Measurements from ENCODE around the gene CAPN14.

- TF ChIP-seq, protein P1, sequence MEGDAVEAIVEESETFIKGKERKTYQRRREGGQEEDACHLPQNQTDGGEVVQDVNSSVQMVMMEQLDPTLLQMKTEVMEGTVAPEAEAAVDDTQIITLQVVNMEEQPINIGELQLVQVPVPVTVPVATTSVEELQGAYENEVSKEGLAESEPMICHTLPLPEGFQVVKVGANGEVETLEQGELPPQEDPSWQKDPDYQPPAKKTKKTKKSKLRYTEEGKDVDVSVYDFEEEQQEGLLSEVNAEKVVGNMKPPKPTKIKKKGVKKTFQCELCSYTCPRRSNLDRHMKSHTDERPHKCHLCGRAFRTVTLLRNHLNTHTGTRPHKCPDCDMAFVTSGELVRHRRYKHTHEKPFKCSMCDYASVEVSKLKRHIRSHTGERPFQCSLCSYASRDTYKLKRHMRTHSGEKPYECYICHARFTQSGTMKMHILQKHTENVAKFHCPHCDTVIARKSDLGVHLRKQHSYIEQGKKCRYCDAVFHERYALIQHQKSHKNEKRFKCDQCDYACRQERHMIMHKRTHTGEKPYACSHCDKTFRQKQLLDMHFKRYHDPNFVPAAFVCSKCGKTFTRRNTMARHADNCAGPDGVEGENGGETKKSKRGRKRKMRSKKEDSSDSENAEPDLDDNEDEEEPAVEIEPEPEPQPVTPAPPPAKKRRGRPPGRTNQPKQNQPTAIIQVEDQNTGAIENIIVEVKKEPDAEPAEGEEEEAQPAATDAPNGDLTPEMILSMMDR (IDR thresholded peaks at IDR 0.05) = peak in 5 of 6 experiments; percentile 34 to 60 (median 47)
- TF ChIP-seq POLR2A (IDR thresholded peaks at IDR 0.05) = peak in 2 of 4 donors; percentile 15 to 55
Measured at GRCh38 chr2:31233741-31234682, 16.7 kb upstream of the CAPN14 start, which contains the start of gene EHD3.
